Lung (tissue), 12 donors: ENCODE measurements around the gene POLN. TPM values are rescaled to one million over a fixed set of nuclear protein-coding genes. Genes with fewer than 3 reads are reported as not detected.

Source experiments
- ATAC-seq: fragments of 200-7000 bp; cut with Tn5 transposase; one replicate; pipeline ENCODE4 v1.9.1; 2020; ENCODE audit warnings: moderate number of reproducible peaks; ENCODE audit not compliant: insufficient read depth, low FRiP score
- DNase-seq, 3 donors: peaks; one replicate each; pipeline ENCODE4 v3.0.0-alpha.2; 2013 to 2017
- H3K27ac ChIP-seq, 2 donors: one replicate each; pipeline ENCODE4 v1.5.1; 2013; ENCODE audit warnings: mild to moderate bottlenecking in 2 of 2, moderate library complexity in 2 of 2, control low read depth in 1 of 2, inconsistent platforms in 1 of 2, low read depth in 1 of 2, low read length in 1 of 2
- H3K27me3 ChIP-seq, 3 donors: one replicate each; pipeline ENCODE4 v1.5.1; 2013; ENCODE audit warnings: low read length in 2 of 3; ENCODE audit not compliant: control insufficient read depth in 3 of 3, insufficient read depth in 3 of 3
- H3K36me3 ChIP-seq, 4 donors: one replicate each; pipeline ENCODE4 v1.5.1; 2013; ENCODE audit warnings: low read length in 4 of 4, mild to moderate bottlenecking in 1 of 4, moderate library complexity in 1 of 4; ENCODE audit not compliant: control insufficient read depth in 4 of 4, insufficient read depth in 4 of 4
- H3K4me1 ChIP-seq, 5 donors: one replicate each; pipeline ENCODE4 v1.5.1; 2013; ENCODE audit warnings: low read length in 5 of 5, mild to moderate bottlenecking in 2 of 5, moderate library complexity in 1 of 5; ENCODE audit not compliant: control insufficient read depth in 5 of 5, insufficient read depth in 5 of 5
- H3K4me3 ChIP-seq: one replicate; pipeline ENCODE4 v1.5.1; 2013; ENCODE audit warnings: mild to moderate bottlenecking, control low read depth, moderate library complexity
- H3K9ac ChIP-seq, 2 donors: one replicate each; pipeline ENCODE4 v1.5.1; 2013; ENCODE audit warnings: low read length in 2 of 2, control low read depth in 1 of 2; ENCODE audit not compliant: insufficient read depth in 1 of 2
- H3K9me3 ChIP-seq, 4 donors: one replicate each; pipeline ENCODE4 v1.5.1; 2013; ENCODE audit warnings: low read length in 3 of 4, mild to moderate bottlenecking in 1 of 4, moderate library complexity in 1 of 4; ENCODE audit not compliant: control insufficient read depth in 4 of 4, insufficient read depth in 3 of 4
- WGBS, 2 donors: extraction: QIAGEN DNeasy Blood & Tissue Kit; methylation state at CpG; one replicate each; pipeline ENCODE4 v1.1.7; 2013; 5-methylcytosine and 5-hydroxymethylcytosine counted together
- polyA plus RNA-seq, 2 donors: library from polyadenylated mRNA; stranded (reverse); fragments of 200-250 nt; gene quantifications; one replicate each; pipeline ENCODE4 v1.2.1, GENCODE V29; 2013
- total RNA-seq, 2 donors: library from RNA; depleted of rRNA in 1 of 2; stranded (reverse); fragments of >200 nt in 1 of 2; gene quantifications; one replicate each; pipeline ENCODE4 v1.2.1, GENCODE V29; 2014 to 2021
- TF ChIP-seq, protein P1 (sequence below): IDR thresholded peaks from 2 replicates; pipeline ENCODE4 v1.5.1; 2012; ENCODE audit warnings: mild to moderate bottlenecking; ENCODE audit errors: control extremely low read depth, extremely low read depth
- donor health status: control.
- donor health status: control.
- donor health status: Bipolar disorder and iron deficiency.
- donor health status: healthy.
- donor health status: DM: yes; HTN: yes; CAD: no.

The POLN gene
- total and polyA plus RNA-seq, 4 donors: 0.68 to 3.7 (median 2.2) TPM

DNA sequence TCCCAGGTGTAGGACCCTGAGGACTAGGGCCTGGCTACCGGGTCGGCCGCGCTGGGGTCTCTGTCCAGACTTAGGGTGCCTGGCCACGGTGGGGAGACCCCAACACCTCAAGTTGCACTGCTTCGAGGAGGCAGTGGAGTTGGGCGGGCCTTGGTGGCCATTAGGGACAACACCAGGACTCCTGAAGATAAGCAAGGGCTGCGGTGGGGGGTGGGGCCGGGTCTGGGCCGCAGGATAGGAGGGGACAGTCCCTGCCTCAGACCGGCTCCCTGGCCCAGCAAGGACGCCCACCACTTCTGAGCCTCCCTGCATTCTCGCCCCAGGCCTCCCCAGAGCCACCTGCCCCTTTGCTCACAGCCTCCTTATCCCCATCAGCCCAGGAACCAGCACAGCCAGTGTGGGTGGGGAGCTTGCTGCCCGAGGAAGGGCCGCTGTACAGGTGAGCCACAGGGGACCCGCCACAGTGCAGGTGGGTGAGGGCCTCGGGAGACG lies 25.4 kb upstream of the POLN start:
- TF ChIP-seq, protein P1, sequence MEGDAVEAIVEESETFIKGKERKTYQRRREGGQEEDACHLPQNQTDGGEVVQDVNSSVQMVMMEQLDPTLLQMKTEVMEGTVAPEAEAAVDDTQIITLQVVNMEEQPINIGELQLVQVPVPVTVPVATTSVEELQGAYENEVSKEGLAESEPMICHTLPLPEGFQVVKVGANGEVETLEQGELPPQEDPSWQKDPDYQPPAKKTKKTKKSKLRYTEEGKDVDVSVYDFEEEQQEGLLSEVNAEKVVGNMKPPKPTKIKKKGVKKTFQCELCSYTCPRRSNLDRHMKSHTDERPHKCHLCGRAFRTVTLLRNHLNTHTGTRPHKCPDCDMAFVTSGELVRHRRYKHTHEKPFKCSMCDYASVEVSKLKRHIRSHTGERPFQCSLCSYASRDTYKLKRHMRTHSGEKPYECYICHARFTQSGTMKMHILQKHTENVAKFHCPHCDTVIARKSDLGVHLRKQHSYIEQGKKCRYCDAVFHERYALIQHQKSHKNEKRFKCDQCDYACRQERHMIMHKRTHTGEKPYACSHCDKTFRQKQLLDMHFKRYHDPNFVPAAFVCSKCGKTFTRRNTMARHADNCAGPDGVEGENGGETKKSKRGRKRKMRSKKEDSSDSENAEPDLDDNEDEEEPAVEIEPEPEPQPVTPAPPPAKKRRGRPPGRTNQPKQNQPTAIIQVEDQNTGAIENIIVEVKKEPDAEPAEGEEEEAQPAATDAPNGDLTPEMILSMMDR: no peak
- H3K27me3 ChIP-seq: no peaks in the 10 kb centered on the region
- WGBS, 2 donors: 89 to 90% methylated on average over 18 of the region's 18 CpGs
- no peak overlapping the region for H3K4me3 ChIP-seq
- no peak overlapping the region for H3K27ac ChIP-seq
- DNase-seq (no peak), ATAC-seq (no peak)
- peaks cover 5 to 60% (median 8%) of the 10 kb centered on the region in 5 donors for H3K4me1 ChIP-seq
- H3K36me3 ChIP-seq: peaks cover 0 to 1% (median 0%) of the 10 kb centered on the region in 4 donors
- no peak overlapping the region for H3K9ac ChIP-seq
- no peaks in the 10 kb centered on the region for H3K9me3 ChIP-seq

- whole genome bisulfite sequencing, 2 donors: 86% methylated on average over 5 of the region's 5 CpGs
- H3K27me3 ChIP-seq: no peaks in the 10 kb centered on the region
- no peak overlapping the region for H3K9ac ChIP-seq
- DNase-seq: no peak
- H3K4me3 ChIP-seq: no peak overlapping the region
- no peaks in the 10 kb centered on the region for H3K36me3 ChIP-seq
- no peaks in the 10 kb centered on the region for H3K9me3 ChIP-seq
- H3K4me1 ChIP-seq: peaks cover 5 to 60% (median 8%) of the 10 kb centered on the region in 5 donors
- no peak overlapping the region for H3K27ac ChIP-seq
- no peak for ATAC-seq
- TF ChIP-seq, protein P1: no peak
These were observed 24.9 kb upstream of the POLN start for GRCh38 chr4:2266821-2267220.

DNA sequence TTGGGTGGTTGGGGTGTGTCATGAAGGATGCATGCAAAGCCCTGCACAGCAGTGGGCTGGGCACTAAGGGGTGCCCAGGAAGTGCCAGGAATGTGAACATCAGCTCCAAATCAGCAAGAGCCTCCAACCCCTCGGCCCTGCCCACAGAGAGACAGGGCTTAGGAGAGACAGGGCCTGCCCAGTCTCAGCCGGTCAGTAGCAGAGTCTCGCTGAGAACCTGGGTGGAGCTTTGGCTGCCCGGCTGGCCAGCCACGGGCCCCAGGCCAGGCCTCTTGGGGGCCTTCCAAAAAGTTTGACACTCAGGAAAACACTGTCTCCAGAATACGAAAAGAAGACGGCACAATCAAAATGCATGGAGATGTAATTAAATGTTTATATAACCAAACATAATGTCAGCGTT lies 24.3 kb upstream of the POLN start:
- Histone ChIP-seq H3K9ac (no peak overlapping the region), H3K27me3 (no peaks in the 10 kb centered on the region), H3K36me3 (no peaks in the 10 kb centered on the region), H3K9me3 (no peaks in the 10 kb centered on the region), H3K27ac (peak overlapping the region; percentile 14 to 37), H3K4me3 (no peak overlapping the region), H3K4me1 (peaks cover 5 to 57% (median 8%) of the 10 kb centered on the region in 5 donors)
- TF ChIP-seq, protein P1: no peak
- DNase-seq (peak; percentile 75 to 92 (median 82)), ATAC-seq (no peak)
- WGBS, 2 donors: 48 to 53% methylated on average over 8 of the region's 8 CpGs
